Bladder microvascular endothelial cell (primary cell): ENCODE data around the gene LRRC37A2. TPM values are rescaled to one million over a fixed set of nuclear protein-coding genes. Genes with fewer than 3 reads are reported as not detected.

Experiments used
- total RNA-seq: library from RNA; depleted of rRNA; stranded (reverse); fragments of >200 nt; gene quantifications from 2 replicates; pipeline ENCODE4 v1.2.3, GENCODE V29; 2014

Gene LRRC37A2
- total RNA-seq, result 1.9 and 4.8 TPM in 2 replicates

DNA sequence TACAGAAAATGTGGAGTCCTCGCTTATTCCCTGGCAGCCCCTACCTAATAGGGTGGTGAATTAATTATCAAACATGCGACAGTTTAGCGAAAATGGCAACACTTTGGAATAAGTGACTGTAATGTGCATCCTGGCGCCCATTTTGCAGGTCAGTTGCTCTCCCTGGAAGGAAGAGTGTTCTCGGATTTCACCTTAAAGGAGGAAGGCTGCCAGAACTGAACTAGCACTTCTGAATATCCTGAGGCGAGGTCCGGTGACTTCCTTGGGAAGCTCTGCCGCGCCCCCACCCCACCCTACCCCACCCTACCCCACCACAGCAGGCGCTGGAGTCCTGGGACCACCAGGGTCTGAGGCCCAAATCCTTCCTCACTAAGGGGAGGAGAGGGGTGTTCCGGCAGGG lies at the start of gene LRRC37A2:
Gene LRRC37A2, plus strand, starts transcription at position 301 of the 400 bp plus-strand sequence. CDS start 245 bp downstream, outside the sequence.

DNA sequence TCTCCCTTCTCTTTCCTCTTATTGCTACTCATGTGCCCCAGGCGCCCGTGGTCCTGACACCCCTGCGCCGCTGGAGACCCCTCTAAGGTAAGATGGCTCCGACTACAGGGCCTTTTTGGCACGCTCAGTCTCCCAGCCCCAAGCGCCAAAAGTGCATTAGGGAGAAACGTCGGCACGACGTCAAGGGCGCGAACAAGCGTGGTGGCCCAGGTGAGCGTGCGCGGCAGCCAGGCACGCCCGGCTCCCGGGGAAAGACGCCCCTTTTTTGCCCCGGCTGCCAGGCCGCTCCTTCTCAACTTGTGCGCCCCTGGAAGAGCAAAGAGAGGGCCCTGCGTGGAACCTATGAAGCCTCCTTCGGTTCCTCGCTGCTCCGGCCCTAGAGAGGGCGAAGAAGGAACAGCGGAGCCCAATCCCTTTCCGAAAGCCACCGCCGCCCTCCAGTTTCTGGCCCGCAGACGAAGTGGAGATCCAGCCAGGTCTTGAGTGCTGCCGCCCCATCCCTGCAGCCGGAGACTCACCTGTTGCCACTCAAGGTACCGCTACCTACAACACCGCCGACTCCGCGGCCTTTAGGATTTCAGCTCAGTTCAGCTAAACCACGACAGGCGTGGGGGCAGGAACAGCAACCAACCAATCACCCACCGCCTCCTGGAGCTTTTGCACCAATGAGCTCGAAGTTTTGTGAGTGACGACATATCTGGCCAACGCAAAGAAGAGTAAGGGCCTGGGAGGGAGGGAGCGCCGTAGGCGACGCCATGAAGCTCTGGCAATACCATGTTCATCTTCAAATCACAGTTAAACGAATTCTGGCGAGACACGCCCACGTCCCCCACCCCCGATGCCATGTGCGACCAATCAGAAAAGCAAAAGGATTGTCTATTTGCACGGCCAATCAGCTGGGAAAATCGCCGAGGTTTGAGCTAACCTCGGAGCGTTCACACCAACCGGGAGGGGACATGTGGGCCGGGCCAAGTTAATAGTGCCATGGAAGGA lies 67.1 kb downstream of the LRRC37A2 start, which contains the start of gene ARL17A:
Gene ARL17A, minus strand, starts transcription at position 609 of the 993 bp plus-strand sequence. CDS start 3,369 bp downstream, outside the sequence.

GRCh38 chr17:46590157-46591146 lies 78.2 kb downstream of the LRRC37A2 start, which contains the start of gene NSF:
Gene NSF, plus strand, starts transcription at chr17:46590669. Its CDS starts 107 bp downstream, at chr17:46590776.

Other genes with a start within 250 kb of the LRRC37A2 start
- 0.81 and 1.6 TPM in 2 replicates for gene LRRC37A, start 217.3 kb upstream of the LRRC37A2 start, total RNA-seq
- 1.1 and 6.2 TPM in 2 replicates for gene ARL17B, start 150.7 kb upstream of the LRRC37A2 start, total RNA-seq
- 1.9 and 7.2 TPM in 2 replicates for gene ARL17A, start 67.2 kb downstream of the LRRC37A2 start, total RNA-seq
- gene NSF, start 78.2 kb downstream of the LRRC37A2 start, total RNA-seq, result 33.2 and 50.2 TPM in 2 replicates